ENCODE measurements around the gene KCNH6.

DNA sequence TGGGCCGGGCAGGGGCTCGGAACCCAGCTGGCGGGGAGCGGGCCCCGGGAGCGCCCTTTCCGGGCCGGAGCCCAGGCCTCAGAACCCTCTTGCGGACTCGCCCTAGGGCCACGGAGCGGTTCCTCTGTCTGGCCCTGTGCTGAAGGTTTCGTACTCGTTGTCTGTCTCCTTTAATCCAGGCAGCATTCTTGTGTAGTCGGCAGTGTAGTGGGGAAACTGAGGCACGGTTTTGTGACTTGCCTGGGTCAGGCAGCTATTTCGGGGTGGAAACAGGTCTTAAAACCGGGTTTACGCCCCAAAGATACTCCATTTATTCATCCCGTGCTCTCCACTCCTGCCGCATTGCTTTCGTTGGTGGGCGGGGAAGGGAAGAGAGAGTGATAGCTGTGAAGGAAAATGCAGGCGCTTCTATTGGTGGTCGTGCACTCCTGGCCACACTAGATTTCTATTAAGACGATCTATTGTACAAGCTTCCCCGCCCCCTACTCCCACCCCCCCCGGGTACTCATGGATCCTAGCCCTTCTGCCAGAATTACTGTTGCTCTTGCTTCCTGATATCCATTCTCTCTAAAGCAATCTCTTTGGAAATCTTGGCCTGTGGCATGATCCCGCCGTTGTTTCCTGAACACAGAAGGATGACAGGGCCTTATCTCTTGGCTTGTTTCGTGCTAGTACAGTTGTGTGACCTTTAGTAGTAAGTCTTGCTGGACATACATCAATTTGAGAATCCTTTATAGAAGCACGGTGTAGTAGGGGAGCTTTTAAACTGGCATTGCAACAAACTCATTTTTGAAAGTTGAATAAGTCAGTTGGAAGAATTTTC is 27.9 kb downstream of the KCNH6 start:
- TF ChIP-seq EZH2 (IDR thresholded peaks at IDR 0.05; ENCODE audit: borderline replicate concordance, low read depth, low read length, poor library complexity, severe bottlenecking): no peak
- TF ChIP-seq, protein P1, sequence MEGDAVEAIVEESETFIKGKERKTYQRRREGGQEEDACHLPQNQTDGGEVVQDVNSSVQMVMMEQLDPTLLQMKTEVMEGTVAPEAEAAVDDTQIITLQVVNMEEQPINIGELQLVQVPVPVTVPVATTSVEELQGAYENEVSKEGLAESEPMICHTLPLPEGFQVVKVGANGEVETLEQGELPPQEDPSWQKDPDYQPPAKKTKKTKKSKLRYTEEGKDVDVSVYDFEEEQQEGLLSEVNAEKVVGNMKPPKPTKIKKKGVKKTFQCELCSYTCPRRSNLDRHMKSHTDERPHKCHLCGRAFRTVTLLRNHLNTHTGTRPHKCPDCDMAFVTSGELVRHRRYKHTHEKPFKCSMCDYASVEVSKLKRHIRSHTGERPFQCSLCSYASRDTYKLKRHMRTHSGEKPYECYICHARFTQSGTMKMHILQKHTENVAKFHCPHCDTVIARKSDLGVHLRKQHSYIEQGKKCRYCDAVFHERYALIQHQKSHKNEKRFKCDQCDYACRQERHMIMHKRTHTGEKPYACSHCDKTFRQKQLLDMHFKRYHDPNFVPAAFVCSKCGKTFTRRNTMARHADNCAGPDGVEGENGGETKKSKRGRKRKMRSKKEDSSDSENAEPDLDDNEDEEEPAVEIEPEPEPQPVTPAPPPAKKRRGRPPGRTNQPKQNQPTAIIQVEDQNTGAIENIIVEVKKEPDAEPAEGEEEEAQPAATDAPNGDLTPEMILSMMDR (conservative IDR thresholded peaks at IDR 0.05; ENCODE audit: low read depth, low read length): no peak

Data from A673 (cell line).